A204.1 (cell line): ENCODE results near the gene PHEX.

Experiments used
- FAIRE-seq: peaks from 2 replicates; lab custom pipeline; 2012; peaks lifted over from hg19 to GRCh38; lab: Jason Lieb, UNC

The PHEX gene

GRCh38 chrX:22155126-22155525 lies 123.0 kb downstream of the PHEX start:
- no peak for FAIRE-seq

GRCh38 chrX:22159071-22159470 lies 126.9 kb downstream of the PHEX start:
- FAIRE-seq = no peak

- FAIRE-seq = no peak
These were observed 131.2 kb downstream of the PHEX start for GRCh38 chrX:22163326-22163725.

- FAIRE-seq = no peak
These were observed 132.8 kb downstream of the PHEX start for GRCh38 chrX:22164770-22165388.

- no peak for FAIRE-seq
These were observed 133.8 kb downstream of the PHEX start for GRCh38 chrX:22165732-22166457.

- FAIRE-seq = no peak
These were observed 139.3 kb downstream of the PHEX start for GRCh38 chrX:22171287-22172060.

GRCh38 chrX:22173966-22174365 lies 141.8 kb downstream of the PHEX start:
- FAIRE-seq = no peak

GRCh38 chrX:22177950-22178515 lies 145.9 kb downstream of the PHEX start:
- FAIRE-seq = no peak

GRCh38 chrX:22184096-22184495 lies 152.0 kb downstream of the PHEX start:
- no peak for FAIRE-seq

- no peak for FAIRE-seq
These were observed 154.0 kb downstream of the PHEX start for GRCh38 chrX:22186165-22186564.

GRCh38 chrX:22192419-22193060 lies 160.4 kb downstream of the PHEX start:
- peak; percentile 91 for FAIRE-seq

- FAIRE-seq = no peak
These were observed 161.9 kb downstream of the PHEX start for GRCh38 chrX:22193851-22194659.

- no peak for FAIRE-seq
These were observed 162.5 kb downstream of the PHEX start for GRCh38 chrX:22194660-22194945.

- FAIRE-seq = no peak
These were observed 164.0 kb downstream of the PHEX start for GRCh38 chrX:22196149-22196548.

- FAIRE-seq = no peak
These were observed 170.1 kb downstream of the PHEX start for GRCh38 chrX:22202251-22202650.

GRCh38 chrX:22203186-22203585 lies 171.1 kb downstream of the PHEX start:
- FAIRE-seq = no peak

GRCh38 chrX:22206781-22207180 lies 174.7 kb downstream of the PHEX start:
- no peak for FAIRE-seq

GRCh38 chrX:22220941-22221340 lies 188.8 kb downstream of the PHEX start:
- FAIRE-seq = no peak

GRCh38 chrX:22234380-22234779 lies 202.3 kb downstream of the PHEX start:
- FAIRE-seq = no peak

GRCh38 chrX:22237479-22237878 lies 205.4 kb downstream of the PHEX start:
- FAIRE-seq = no peak

GRCh38 chrX:22246620-22247019 lies 214.5 kb downstream of the PHEX start:
- no peak for FAIRE-seq

- no peak for FAIRE-seq
These were observed 215.0 kb downstream of the PHEX start for GRCh38 chrX:22247169-22247568.
